SU-DHL-6 (cell line): Measurements from ENCODE around the gene BCAN.

Experiments used
- H2AFZ ChIP-seq: fragments of 200-600 bp; sonication (generic); 2 replicates; pipeline ENCODE4 v1.6.1; 2014; ENCODE audit warnings: low read depth, mild to moderate bottlenecking, moderate library complexity, mixed read lengths, antibody characterized with exemption, low read length; ENCODE audit not compliant: severe bottlenecking
- H3F3A ChIP-seq: fragments of 200-600 bp; shearing (Covaris generic); 2 replicates; pipeline ENCODE4 v1.6.0; 2016; ENCODE audit warnings: antibody characterized with exemption, mild to moderate bottlenecking; ENCODE audit not compliant: insufficient read depth
- H3K27ac ChIP-seq: fragments of 200-600 bp; sonication (generic); 2 replicates; pipeline ENCODE4 v1.5.1; 2016; ENCODE audit warnings: low read depth, mild to moderate bottlenecking, low read length, moderate library complexity, mixed read lengths
- H3K27me3 ChIP-seq: fragments of 200-600 bp; sonication (generic), shearing (Covaris generic); 2 replicates; pipeline ENCODE4 v1.6.0; 2014; ENCODE audit warnings: mild to moderate bottlenecking, low read length
- H3K36me3 ChIP-seq: fragments of 200-600 bp; sonication (generic); 2 replicates; pipeline ENCODE4 v1.6.1; 2014; ENCODE audit warnings: mild to moderate bottlenecking, low read length, mixed read lengths
- H3K4me2 ChIP-seq: fragments of 300-600, 200-600 bp; shearing (Covaris generic), sonication (generic); 2 replicates; pipeline ENCODE4 v1.6.0; 2014; ENCODE audit warnings: low read length, low read depth, mild to moderate bottlenecking; ENCODE audit not compliant: poor library complexity, severe bottlenecking
- H3K4me3 ChIP-seq: fragments of 200-600 bp; sonication (generic); 2 replicates; pipeline ENCODE4 v1.5.1; 2014; ENCODE audit warnings: antibody characterized with exemption, low read length, mild to moderate bottlenecking, mixed read lengths; ENCODE audit not compliant: insufficient read depth, poor library complexity, severe bottlenecking
- H3K79me2 ChIP-seq: fragments of 200-600 bp; sonication (generic); 2 replicates; pipeline ENCODE4 v1.6.1; 2014; ENCODE audit warnings: mild to moderate bottlenecking, low read length, moderate library complexity; ENCODE audit not compliant: insufficient read depth
- H3K9ac ChIP-seq: fragments of 200-600 bp; sonication (generic); 2 replicates; pipeline ENCODE4 v1.7.0; 2014; ENCODE audit warnings: mild to moderate bottlenecking, low read length
- H3K9me2 ChIP-seq: fragments of 200-600 bp; sonication (generic); replicated peaks from 2 replicates; pipeline ENCODE4 v1.6.1; 2014; ENCODE audit warnings: low read length; ENCODE audit not compliant: insufficient read depth
- H3K9me3 ChIP-seq: fragments of 200-600 bp; sonication (generic); 2 replicates; pipeline ENCODE4 v1.6.1; 2014; ENCODE audit warnings: low read length, mixed read lengths; ENCODE audit not compliant: insufficient read depth
- H4K20me1 ChIP-seq: fragments of 200-600 bp; sonication (generic); 2 replicates; pipeline ENCODE4 v1.6.1; 2014; ENCODE audit warnings: low read depth, mild to moderate bottlenecking, antibody characterized with exemption, low read length, moderate library complexity, mixed read lengths
- EZH2phosphoT487 ChIP-seq: fragments of 200-600 bp; sonication (generic), shearing (Covaris generic); conservative IDR thresholded peaks from 2 replicates; pipeline ENCODE4 v1.6.1; 2018; ENCODE audit warnings: mild to moderate bottlenecking, antibody characterized with exemption, low read length, moderate library complexity, mixed read lengths
- TF ChIP-seq, protein P1 (sequence below): fragments of 200-600 bp; sonication (generic); IDR thresholded peaks from one replicate; pipeline ENCODE4 v1.5.1; 2017; ENCODE audit warnings: antibody characterized with exemption, mild to moderate bottlenecking, low read length, moderate library complexity; ENCODE audit not compliant: insufficient read depth, poor library complexity, severe bottlenecking

The BCAN gene

DNA sequence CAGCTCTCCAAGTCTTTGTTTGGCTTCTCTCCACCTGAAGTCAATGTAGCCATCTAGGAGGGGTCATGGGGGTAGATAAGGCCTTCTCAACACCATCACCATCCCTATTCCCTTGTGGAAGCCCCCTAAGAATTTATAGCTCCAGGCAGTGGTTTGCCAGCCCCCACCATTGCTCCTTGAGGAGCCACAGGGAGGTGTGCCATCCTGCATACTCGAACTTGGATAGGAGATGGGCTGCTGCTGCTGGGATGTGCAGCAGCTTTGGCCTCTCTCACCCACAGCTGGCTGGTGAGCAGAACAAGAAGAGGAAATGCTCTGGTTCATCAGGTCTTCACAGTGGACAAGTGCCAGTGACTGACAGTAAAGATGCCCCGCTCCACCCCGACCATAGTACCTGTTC is 45.5 kb upstream of the BCAN start:
- no peaks in the 10 kb centered on the region for H3K9me3 ChIP-seq
- peaks cover 33% of the 10 kb centered on the region for H3K79me2 ChIP-seq
- H3K4me2 ChIP-seq = no peak overlapping the region
- no peak overlapping the region for H3K4me3 ChIP-seq
- H2AFZ ChIP-seq = no peak overlapping the region
- H3K9me2 ChIP-seq = no peaks in the 10 kb centered on the region
- H3K9ac ChIP-seq = no peak overlapping the region
- H3K36me3 ChIP-seq = no peaks in the 10 kb centered on the region
- no peaks in the 10 kb centered on the region for H4K20me1 ChIP-seq
- H3K27ac ChIP-seq = no peak overlapping the region
- TF ChIP-seq, protein P1, sequence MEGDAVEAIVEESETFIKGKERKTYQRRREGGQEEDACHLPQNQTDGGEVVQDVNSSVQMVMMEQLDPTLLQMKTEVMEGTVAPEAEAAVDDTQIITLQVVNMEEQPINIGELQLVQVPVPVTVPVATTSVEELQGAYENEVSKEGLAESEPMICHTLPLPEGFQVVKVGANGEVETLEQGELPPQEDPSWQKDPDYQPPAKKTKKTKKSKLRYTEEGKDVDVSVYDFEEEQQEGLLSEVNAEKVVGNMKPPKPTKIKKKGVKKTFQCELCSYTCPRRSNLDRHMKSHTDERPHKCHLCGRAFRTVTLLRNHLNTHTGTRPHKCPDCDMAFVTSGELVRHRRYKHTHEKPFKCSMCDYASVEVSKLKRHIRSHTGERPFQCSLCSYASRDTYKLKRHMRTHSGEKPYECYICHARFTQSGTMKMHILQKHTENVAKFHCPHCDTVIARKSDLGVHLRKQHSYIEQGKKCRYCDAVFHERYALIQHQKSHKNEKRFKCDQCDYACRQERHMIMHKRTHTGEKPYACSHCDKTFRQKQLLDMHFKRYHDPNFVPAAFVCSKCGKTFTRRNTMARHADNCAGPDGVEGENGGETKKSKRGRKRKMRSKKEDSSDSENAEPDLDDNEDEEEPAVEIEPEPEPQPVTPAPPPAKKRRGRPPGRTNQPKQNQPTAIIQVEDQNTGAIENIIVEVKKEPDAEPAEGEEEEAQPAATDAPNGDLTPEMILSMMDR = no peak
- no peak for TF ChIP-seq EZH2phosphoT487
- H3F3A ChIP-seq = peaks cover 41% of the 10 kb centered on the region
- H3K27me3 ChIP-seq = no peaks in the 10 kb centered on the region

DNA sequence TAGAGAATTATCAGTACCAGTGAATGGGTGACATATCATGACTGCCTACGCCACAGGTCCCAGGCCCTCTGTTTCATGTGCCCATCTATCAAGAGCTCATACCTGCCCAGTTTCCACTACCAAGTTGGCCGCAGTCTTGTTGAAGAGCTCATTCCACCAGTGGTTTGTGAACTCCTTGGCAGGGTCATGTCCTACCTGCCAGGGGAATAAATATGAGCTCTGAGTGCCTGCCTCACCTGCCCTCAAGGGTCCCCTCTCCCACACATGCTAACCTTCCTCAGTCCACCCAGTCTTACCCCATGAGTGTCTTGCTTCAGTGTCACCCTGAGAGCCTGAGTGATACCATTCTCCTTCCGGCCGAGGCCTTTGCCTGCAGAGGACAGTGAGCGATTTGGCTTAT is 43.8 kb upstream of the BCAN start:
- Histone ChIP-seq H3K27me3 (no peaks in the 10 kb centered on the region), H3K4me3 (no peak overlapping the region), H3K4me2 (no peak overlapping the region), H3F3A (peaks cover 44% of the 10 kb centered on the region), H2AFZ (no peak overlapping the region), H3K9me3 (no peaks in the 10 kb centered on the region), H3K9me2 (no peaks in the 10 kb centered on the region), H4K20me1 (no peaks in the 10 kb centered on the region), H3K9ac (no peak overlapping the region), H3K27ac (no peak overlapping the region), H3K79me2 (peaks cover 32% of the 10 kb centered on the region), H3K36me3 (no peaks in the 10 kb centered on the region)
- no peak for TF ChIP-seq EZH2phosphoT487
- TF ChIP-seq, protein P1 = no peak

DNA sequence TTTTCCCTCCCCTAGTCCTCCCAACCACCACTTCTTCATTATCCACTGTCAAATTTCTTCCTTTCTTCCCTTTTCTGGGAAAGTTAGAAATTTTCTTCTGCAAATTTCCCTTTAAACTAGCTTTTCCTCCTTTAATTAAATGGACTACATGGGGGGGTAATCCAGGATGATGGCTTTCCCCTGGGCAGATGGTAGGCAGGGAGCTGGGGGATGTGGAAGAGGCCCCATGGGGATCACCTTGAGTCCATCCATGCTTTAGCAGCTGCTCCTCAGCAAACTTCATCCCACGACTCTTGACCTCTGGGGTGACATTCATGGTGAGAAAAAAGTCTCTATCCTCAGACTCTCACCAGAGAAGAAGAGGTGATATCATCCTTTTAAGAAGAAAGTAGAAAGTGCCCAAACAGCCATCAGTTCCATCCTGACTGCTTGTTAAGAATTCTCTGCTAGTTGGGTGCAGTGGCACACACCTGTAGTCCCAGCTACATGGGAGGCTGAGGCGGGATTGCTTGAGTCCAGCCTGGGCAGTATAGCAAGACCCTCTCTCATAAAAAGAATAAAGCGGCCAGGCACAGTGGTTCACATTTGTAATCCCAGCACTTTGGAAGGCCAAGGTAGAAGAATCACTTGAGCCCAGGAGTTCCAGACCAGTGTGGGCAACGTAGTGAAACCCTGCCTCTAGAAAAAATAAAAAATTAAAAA is 43.0 kb upstream of the BCAN start:
- Histone ChIP-seq H3F3A (peaks cover 38% of the 10 kb centered on the region), H3K79me2 (peaks cover 32% of the 10 kb centered on the region), H4K20me1 (no peaks in the 10 kb centered on the region), H3K9me2 (no peaks in the 10 kb centered on the region), H3K9ac (no peak overlapping the region), H3K4me3 (no peak overlapping the region), H3K4me2 (peak overlapping the region; percentile 79), H3K36me3 (no peaks in the 10 kb centered on the region), H3K27ac (0 out of 2 replicates have a peak overlapping the region, but pooled peaks have one; percentile 73), H3K27me3 (no peaks in the 10 kb centered on the region), H3K9me3 (no peaks in the 10 kb centered on the region), H2AFZ (no peak overlapping the region)
- TF ChIP-seq EZH2phosphoT487 = no peak
- TF ChIP-seq, protein P1 = no peak
